Endodermal cell (in vitro differentiated cells): ENCODE data around the gene LSM7. TPM values are rescaled to one million over a fixed set of nuclear protein-coding genes. Genes with fewer than 3 reads are reported as not detected.
A peak's percentile ranks its signal among the peaks of the same experiment; 100 is the strongest.

Source experiments
- DNase-seq: peaks from one replicate; pipeline ENCODE4 v3.0.0-alpha.2; 2017
- H3K27ac ChIP-seq: 2 replicates; pipeline ENCODE4 v1.5.1; 2013; ENCODE audit warnings: mild to moderate bottlenecking, low read depth, low read length, moderate library complexity
- H3K27me3 ChIP-seq: 2 replicates; pipeline ENCODE4 v1.6.1; 2013; ENCODE audit warnings: mild to moderate bottlenecking, low read length, moderate library complexity; ENCODE audit not compliant: insufficient read depth, control insufficient read depth, poor library complexity, severe bottlenecking
- H3K36me3 ChIP-seq: 2 replicates; pipeline ENCODE4 v1.7.0; 2013; ENCODE audit warnings: mild to moderate bottlenecking, low read length, moderate library complexity; ENCODE audit not compliant: control insufficient read depth, insufficient read depth
- H3K4me1 ChIP-seq: one replicate; pipeline ENCODE4 v1.7.0; 2013; ENCODE audit warnings: low read length; ENCODE audit not compliant: control insufficient read depth, insufficient read depth
- H3K4me3 ChIP-seq: 2 replicates; pipeline ENCODE4 v1.5.1; 2013; ENCODE audit warnings: mild to moderate bottlenecking, low read length, moderate library complexity
- H3K9ac ChIP-seq: 2 replicates; pipeline ENCODE4 v1.6.1; 2013; ENCODE audit warnings: mild to moderate bottlenecking, low read length, moderate library complexity; ENCODE audit not compliant: poor library complexity, severe bottlenecking; ENCODE audit errors: extremely low read depth
- H3K9me3 ChIP-seq: 2 replicates; pipeline ENCODE4 v1.6.1; 2013; ENCODE audit warnings: mild to moderate bottlenecking, low read length, moderate library complexity; ENCODE audit not compliant: control insufficient read depth
- H3K27ac Mint-ChIP-seq: 2 replicates; pipeline ENCODE4 v1.8.0; 2020; ENCODE audit warnings: mixed read lengths
- H3K27me3 Mint-ChIP-seq: 2 replicates; pipeline ENCODE4 v1.8.0; 2021; ENCODE audit warnings: mild to moderate bottlenecking, mixed read lengths; ENCODE audit not compliant: insufficient read depth
- H3K36me3 Mint-ChIP-seq: 2 replicates; pipeline ENCODE4 v1.8.0; 2020; ENCODE audit warnings: low read depth, mixed read lengths
- H3K4me1 Mint-ChIP-seq: 2 replicates; pipeline ENCODE4 v1.8.0; 2020; ENCODE audit warnings: mixed read lengths
- H3K4me3 Mint-ChIP-seq: 2 replicates; pipeline ENCODE4 v1.8.0; 2020; ENCODE audit warnings: mild to moderate bottlenecking, moderate library complexity, mixed read lengths
- H3K9me3 Mint-ChIP-seq: 2 replicates; pipeline ENCODE4 v1.8.0; 2020; ENCODE audit warnings: mild to moderate bottlenecking, mixed read lengths
- CTCF ChIP-seq: fragments of 200-600 bp; sonication (generic); conservative IDR thresholded peaks from 2 replicates; pipeline ENCODE4 v1.5.0; 2021; ENCODE audit warnings: antibody characterized with exemption, mild to moderate bottlenecking
- WGBS, 2 experiments: methylation state at CpG; one replicate each; pipeline versions ENCODE4 v1.1.5 to v1.1.7; 2013; ENCODE audit warnings: missing lambda C conversion rate in 2 of 2, mixed read lengths in 1 of 2; ENCODE audit not compliant: insufficient coverage in 1 of 2, insufficient read length in 1 of 2; 5-methylcytosine and 5-hydroxymethylcytosine counted together
- total RNA-seq, 2 donors: library from RNA; stranded (reverse); fragmentation: NEBNext Ultra II Directional in 1 of 2; extraction: Animal tissue kit (Norgen Biotek cat#: 25700) in 1 of 2; gene quantifications; 2 replicates in 1 of 2; 3 replicates in 1 of 2; pipeline ENCODE4 v1.2.1, GENCODE V29; 2021

The LSM7 gene
- total RNA-seq, 2 donors from 2014 or later = 141 to 149 TPM

GRCh38 chr19:2334426-2334825 is 6.0 kb upstream of the LSM7 start:
- H3K9me3 Mint-ChIP-seq = peaks cover 8% of the 10 kb centered on the region
- Histone ChIP-seq H3K36me3 (peaks cover 18% of the 10 kb centered on the region), H3K4me3 (no peak overlapping the region), H3K27ac (no peak overlapping the region), H3K9ac (no peak overlapping the region), H3K9me3 (no peaks in the 10 kb centered on the region), H3K4me1 (peaks cover 4% of the 10 kb centered on the region), H3K27me3 (no peaks in the 10 kb centered on the region)
- 95 to 96% methylated on average over 15 to 27 of the region's 27 CpGs for WGBS, 2 experiments
- peaks cover 19% of the 10 kb centered on the region for H3K4me1 Mint-ChIP-seq
- no peaks in the 10 kb centered on the region for H3K27me3 Mint-ChIP-seq
- no peak for DNase-seq
- H3K36me3 Mint-ChIP-seq = peaks cover 20% of the 10 kb centered on the region
- H3K27ac Mint-ChIP-seq = no peak overlapping the region
- H3K4me3 Mint-ChIP-seq = no peak overlapping the region
- TF ChIP-seq CTCF = no peak

DNA sequence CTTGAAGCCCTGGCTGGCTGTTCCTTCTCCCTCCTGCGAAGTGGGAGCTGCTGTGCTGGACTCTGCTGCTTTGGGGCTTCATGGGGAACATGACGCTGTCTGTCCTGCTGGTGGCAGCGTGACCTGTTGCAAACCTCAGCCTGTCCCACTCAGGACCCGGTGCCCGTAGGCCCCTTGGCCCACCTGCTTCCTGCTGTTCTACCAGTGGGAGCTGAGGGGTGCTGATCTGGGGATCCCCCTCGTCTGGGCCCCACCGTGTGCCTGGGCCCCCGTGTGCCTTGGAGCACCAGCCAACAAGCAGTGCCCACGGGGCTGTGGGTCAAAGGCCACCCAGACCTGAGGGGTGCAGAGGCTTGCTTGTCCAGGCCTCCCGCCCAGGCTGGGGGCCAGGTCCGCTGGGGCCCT is 5.4 kb upstream of the LSM7 start:
- Histone ChIP-seq H3K4me1 (peaks cover 4% of the 10 kb centered on the region), H3K36me3 (peaks cover 18% of the 10 kb centered on the region), H3K9me3 (no peaks in the 10 kb centered on the region), H3K4me3 (no peak overlapping the region), H3K9ac (no peak overlapping the region), H3K27ac (peak overlapping the region; percentile 70), H3K27me3 (no peaks in the 10 kb centered on the region)
- Mint-ChIP-seq H3K36me3 (peaks cover 20% of the 10 kb centered on the region), H3K27me3 (no peaks in the 10 kb centered on the region), H3K27ac (peak overlapping the region; percentile 85), H3K4me3 (no peak overlapping the region), H3K9me3 (peaks cover 8% of the 10 kb centered on the region), H3K4me1 (peaks cover 23% of the 10 kb centered on the region)
- DNase-seq = no peak
- 87 to 90% methylated on average over 9 to 11 of the region's 11 CpGs for WGBS, 2 experiments
- peak; percentile 56 for TF ChIP-seq CTCF

DNA sequence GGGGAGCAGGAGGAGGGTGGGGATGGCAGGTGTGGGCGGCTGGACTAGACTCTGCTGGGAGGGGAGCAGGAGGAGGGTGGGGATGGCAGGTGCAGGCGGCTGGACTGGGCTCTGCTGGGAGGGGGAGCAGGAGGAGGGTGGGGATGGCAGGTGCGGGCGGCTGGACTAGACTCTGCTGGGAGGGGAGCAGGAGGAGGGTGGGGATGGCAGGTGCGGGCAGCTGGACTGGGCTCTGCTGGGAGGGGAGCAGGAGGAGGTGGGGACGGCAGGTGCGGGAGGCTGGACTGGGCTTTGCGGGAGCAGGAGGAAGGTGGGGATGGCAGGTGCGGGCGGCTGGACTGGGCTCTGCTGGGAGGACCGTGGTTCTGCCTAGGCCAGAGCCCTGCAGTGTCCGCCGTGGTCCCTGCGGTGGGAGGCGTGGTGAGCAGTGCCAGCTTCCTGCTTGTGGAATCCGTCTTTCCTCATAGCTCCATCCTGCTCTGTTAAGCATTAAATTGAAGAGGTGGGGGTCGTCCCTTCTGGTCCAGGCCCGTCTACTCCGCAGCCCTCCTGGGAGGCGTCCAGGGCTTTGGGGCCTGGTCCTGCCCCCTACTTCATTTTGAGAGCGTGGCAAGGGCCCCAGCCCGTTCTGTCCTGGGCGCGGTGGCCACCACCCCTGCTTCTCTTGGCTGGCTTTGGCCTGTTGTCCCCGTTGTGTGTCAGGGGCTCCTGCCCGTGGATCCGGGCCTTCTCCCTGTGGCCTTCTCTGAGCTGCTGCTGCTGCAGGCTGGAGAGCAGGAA is 4.8 kb upstream of the LSM7 start:
- Histone ChIP-seq H3K9ac (no peak overlapping the region), H3K9me3 (no peaks in the 10 kb centered on the region), H3K36me3 (peaks cover 18% of the 10 kb centered on the region), H3K27me3 (no peaks in the 10 kb centered on the region), H3K27ac (peak overlapping the region; percentile 70), H3K4me1 (peaks cover 4% of the 10 kb centered on the region), H3K4me3 (no peak overlapping the region)
- TF ChIP-seq CTCF = no peak
- no peak for DNase-seq
- Mint-ChIP-seq H3K27me3 (no peaks in the 10 kb centered on the region), H3K4me1 (peaks cover 23% of the 10 kb centered on the region), H3K27ac (peak overlapping the region; percentile 85), H3K9me3 (peaks cover 8% of the 10 kb centered on the region), H3K4me3 (no peak overlapping the region), H3K36me3 (peaks cover 20% of the 10 kb centered on the region)
- WGBS, 2 experiments = 94 to 95% methylated on average over 18 to 27 of the region's 27 CpGs
